Measurements from ENCODE around the gene ACSS1. TPM values are rescaled to one million over a fixed set of nuclear protein-coding genes. Genes with fewer than 3 reads are reported as not detected.

The ACSS1 gene
- total and polyA plus RNA-seq, 2 of the 8 experiments (the other 6 are each of a cell fraction or from before 2014, with no cell fraction given) = 2.6 to 3.4 TPM

GRCh38 chr20:25051386-25052155 lies 6.4 kb downstream of the ACSS1 start:
- H4K8ac ChIP-seq (ENCODE audit: extremely low read depth, insufficient read depth, low read length) = no peak overlapping the region
- no peak overlapping the region for H3K4me2 ChIP-seq (ENCODE audit: insufficient read depth in 1 of 2, low read depth in 2 of 2, low read length in 2 of 2)
- no peak overlapping the region for H3K56ac ChIP-seq (replicated peaks; ENCODE audit: insufficient read length, low read depth, low read length)
- WGBS, 2 experiments (ENCODE audit: extremely low coverage in 1 of 2, insufficient coverage in 1 of 2, insufficient read length in 1 of 2, insufficient replicate concordance in 2 of 2, low coverage in 1 of 2, low lambda C conversion rate in 2 of 2, missing lambda C conversion rate in 1 of 2) = 86% methylated on average over 7 of the region's 7 CpGs; no CpG with 5 or more reads in 1 of the 2 experiments
- no peak overlapping the region for H3K4me3 ChIP-seq (ENCODE audit: extremely low read depth in 1 of 4, insufficient read depth in 2 of 4, low read depth in 3 of 4, low read length in 4 of 4)
- no peak overlapping the region for H4K5ac ChIP-seq (ENCODE audit: insufficient read length, low read depth, low read length)
- no peaks in the 10 kb centered on the region for H3K9me3 ChIP-seq (ENCODE audit: insufficient read depth in 2 of 2, low read depth in 1 of 2, low read length in 1 of 2)
- H2AFZ ChIP-seq (ENCODE audit: low read length) = no peak overlapping the region
- no peak overlapping the region for H3K9ac ChIP-seq (replicated peaks in 1 of 4; ENCODE audit: extremely low read depth in 1 of 4, low read depth in 3 of 4, low read length in 3 of 4)
- H2BK20ac ChIP-seq (ENCODE audit: low read length) = no peak overlapping the region
- DNase-seq (ENCODE audit: low read depth in 1 of 2, low spot score in 2 of 2) (no peak), FAIRE-seq (no peak)
- no peak overlapping the region for H2BK12ac ChIP-seq (ENCODE audit: low read depth, low read length)
- peak overlapping the region; percentile 2; the same call in 1 of the 2 replicates for H2BK5ac ChIP-seq (ENCODE audit: low read depth, low read length)
- no peak overlapping the region for H2AK5ac ChIP-seq (ENCODE audit: low read depth, low read length)
- H3K23ac ChIP-seq (ENCODE audit: insufficient read length) = no peak overlapping the region
- no peaks in the 10 kb centered on the region for H3K36me3 ChIP-seq (ENCODE audit: control insufficient read depth in 2 of 4, insufficient read depth in 4 of 4, low read length in 3 of 4)
- no peak overlapping the region for H2BK120ac ChIP-seq (replicated peaks; ENCODE audit: low read depth, low read length)
- no peak overlapping the region for H3K18ac ChIP-seq (ENCODE audit: extremely low read depth, low read length)
- ChIA-PET CTCF (ENCODE audit: partially characterized antibody) (no interaction called here), POLR2A (ENCODE audit: partially characterized antibody) (interaction anchor here (1.4 kb wide), 1 partner anchor 27 kb away, joined by 3 read pairs; no protein-coding TSS in a partner anchor)
- peaks cover 2 to 17% (median 12%) of the 10 kb centered on the region in 4 experiments for H3K27me3 ChIP-seq (replicated peaks in 1 of 4; ENCODE audit: control insufficient read depth in 3 of 4, extremely low read depth in 1 of 4, insufficient read depth in 3 of 4, low read length in 3 of 4)
- H3K79me1 ChIP-seq (ENCODE audit: low read depth, low read length) = no peaks in the 10 kb centered on the region
- no peak overlapping the region for H2BK15ac ChIP-seq (ENCODE audit: low read length)
- H4K20me1 ChIP-seq (replicated peaks in 1 of 2; ENCODE audit: control insufficient read depth in 1 of 2, insufficient read depth in 2 of 2, low read length in 2 of 2) = no peaks in the 10 kb centered on the region
- H3K14ac ChIP-seq (ENCODE audit: insufficient read length) = no peak overlapping the region
- TF ChIP-seq SAP30 (IDR thresholded peaks at IDR 0.05; ENCODE audit: insufficient read depth, insufficient replicate concordance, low read length) = no peak
- no peak for TF ChIP-seq BCL11A (IDR thresholded peaks at IDR 0.05; ENCODE audit: low read depth in 2 of 2, low read length in 2 of 2)
- no peak for TF ChIP-seq KDM1A (IDR thresholded peaks at IDR 0.05; ENCODE audit: borderline replicate concordance, low read length)
- no peak for TF ChIP-seq HDAC2 (IDR thresholded peaks at IDR 0.05; ENCODE audit: borderline replicate concordance in 1 of 2, low read depth in 2 of 2, low read length in 2 of 2)
- no peak for TF ChIP-seq EZH2 (IDR thresholded peaks at IDR 0.05; ENCODE audit: low read depth, low read length, severe bottlenecking)
- TF ChIP-seq EP300 (IDR thresholded peaks at IDR 0.05; ENCODE audit: borderline replicate concordance in 1 of 2, low read depth in 2 of 2, low read length in 2 of 2) = no peak
- TF ChIP-seq SP1 (IDR thresholded peaks at IDR 0.05; ENCODE audit: low read depth, low read length) = no peak
- no peak for TF ChIP-seq CTBP2 (IDR thresholded peaks at IDR 0.05; ENCODE audit: borderline replicate concordance, insufficient read depth, insufficient read length, low read length)
- no peak for TF ChIP-seq EGR1 (IDR thresholded peaks at IDR 0.05; ENCODE audit: borderline replicate concordance, low read depth, low read length)
- no peak for TF ChIP-seq TEAD4 (IDR thresholded peaks at IDR 0.05; ENCODE audit: low read depth, low read length)
- no peak for TF ChIP-seq TCF12 (IDR thresholded peaks at IDR 0.05; ENCODE audit: low read depth, low read length)
- H3K27ac ChIP-seq (ENCODE audit: low read depth, low read length) = no peak overlapping the region
- no peaks in the 10 kb centered on the region; the same call in 1 of the 2 replicates for H3K23me2 ChIP-seq (ENCODE audit: low read depth, low read length)
- H4K91ac ChIP-seq (replicated peaks; ENCODE audit: insufficient read length, low read length) = no peak overlapping the region
- H3K4ac ChIP-seq (replicated peaks; ENCODE audit: insufficient read length, low read depth, low read length) = no peak overlapping the region
- no peaks in the 10 kb centered on the region for H3K79me2 ChIP-seq (ENCODE audit: control insufficient read depth in 1 of 2, insufficient read depth in 2 of 2, low read length in 2 of 2)
- H3K4me1 ChIP-seq (replicated peaks in 1 of 4; ENCODE audit: control insufficient read depth in 3 of 4, insufficient read depth in 4 of 4, low read length in 3 of 4) = peaks cover 0 to 5% (median 4%) of the 10 kb centered on the region in 4 experiments; a peak in 5 of 7 replicates
